ENCODE results near the gene FAM222A. TPM values are rescaled to one million over a fixed set of nuclear protein-coding genes. Genes with fewer than 3 reads are reported as not detected.

FAM222A gene
- total RNA-seq, 2 donors from 2014 or later, result 0.68 to 2.9 TPM

DNA sequence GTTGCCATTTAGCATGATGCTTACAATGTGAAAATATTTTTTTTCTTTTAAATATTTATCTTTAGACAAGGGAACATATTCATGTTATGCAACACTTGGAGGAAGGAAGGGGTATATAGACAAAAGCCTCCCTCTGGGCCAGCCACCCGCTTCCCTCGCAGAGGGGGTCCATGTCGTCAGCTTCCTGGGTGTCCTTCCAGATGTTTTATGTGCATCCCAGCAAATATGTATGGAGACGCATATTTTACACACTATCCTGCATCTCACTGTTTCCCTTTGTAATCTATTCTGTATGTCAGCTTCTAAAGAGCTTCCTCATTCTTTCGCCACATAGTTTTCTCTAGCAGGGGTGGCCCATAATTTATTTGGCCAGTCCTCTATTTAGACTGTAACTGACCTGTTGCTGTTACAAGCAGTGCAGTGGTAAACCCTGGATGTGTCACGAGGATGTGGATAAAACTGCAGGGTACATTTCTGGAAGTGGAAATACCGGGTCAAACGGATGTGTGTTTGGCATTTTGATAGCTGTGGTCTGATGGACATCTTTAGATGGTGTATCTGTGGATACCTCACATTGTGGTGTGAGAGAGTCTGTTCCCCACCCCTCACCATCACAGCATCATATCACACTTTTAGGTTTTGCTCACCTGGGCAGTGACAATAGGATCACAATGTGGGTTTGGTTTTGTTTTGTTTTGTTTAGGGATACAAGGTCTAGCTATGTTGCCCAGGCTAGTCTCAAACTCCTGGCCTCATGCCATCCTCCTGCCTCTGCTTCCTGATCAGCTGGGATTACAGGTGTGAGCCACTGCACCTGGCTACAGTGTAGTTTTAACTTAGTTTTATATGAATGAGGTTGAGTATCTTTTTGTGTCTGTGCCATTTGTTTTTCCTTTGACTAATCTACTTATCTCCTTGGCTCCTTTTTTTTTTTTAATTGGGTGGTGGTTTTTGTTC is 31.6 kb downstream of the FAM222A start:
- ATAC-seq (ENCODE audit: insufficient number of reproducible peaks, low FRiP score, low read depth) (no peak), DNase-seq (ENCODE audit: low spot score) (no peak)
- no peaks in the 10 kb centered on the region for H3K27me3 ChIP-seq (replicated peaks; ENCODE audit: insufficient read depth)
- no peaks in the 10 kb centered on the region for H3K9me3 ChIP-seq
- H3K4me1 ChIP-seq (ENCODE audit: control insufficient read depth in 1 of 2, low read depth in 2 of 2), result no peaks in the 10 kb centered on the region
- H3K4me3 ChIP-seq, result no peak overlapping the region
- H3K27ac ChIP-seq, result no peak overlapping the region
- TF ChIP-seq, protein P1, sequence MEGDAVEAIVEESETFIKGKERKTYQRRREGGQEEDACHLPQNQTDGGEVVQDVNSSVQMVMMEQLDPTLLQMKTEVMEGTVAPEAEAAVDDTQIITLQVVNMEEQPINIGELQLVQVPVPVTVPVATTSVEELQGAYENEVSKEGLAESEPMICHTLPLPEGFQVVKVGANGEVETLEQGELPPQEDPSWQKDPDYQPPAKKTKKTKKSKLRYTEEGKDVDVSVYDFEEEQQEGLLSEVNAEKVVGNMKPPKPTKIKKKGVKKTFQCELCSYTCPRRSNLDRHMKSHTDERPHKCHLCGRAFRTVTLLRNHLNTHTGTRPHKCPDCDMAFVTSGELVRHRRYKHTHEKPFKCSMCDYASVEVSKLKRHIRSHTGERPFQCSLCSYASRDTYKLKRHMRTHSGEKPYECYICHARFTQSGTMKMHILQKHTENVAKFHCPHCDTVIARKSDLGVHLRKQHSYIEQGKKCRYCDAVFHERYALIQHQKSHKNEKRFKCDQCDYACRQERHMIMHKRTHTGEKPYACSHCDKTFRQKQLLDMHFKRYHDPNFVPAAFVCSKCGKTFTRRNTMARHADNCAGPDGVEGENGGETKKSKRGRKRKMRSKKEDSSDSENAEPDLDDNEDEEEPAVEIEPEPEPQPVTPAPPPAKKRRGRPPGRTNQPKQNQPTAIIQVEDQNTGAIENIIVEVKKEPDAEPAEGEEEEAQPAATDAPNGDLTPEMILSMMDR (IDR thresholded peaks at IDR 0.05), result no peak
- no peaks in the 10 kb centered on the region for H3K36me3 ChIP-seq

GRCh38 chr12:109752117-109753053 is 38.8 kb downstream of the FAM222A start:
- H3K27me3 ChIP-seq (replicated peaks; ENCODE audit: insufficient read depth), result no peaks in the 10 kb centered on the region
- no peak overlapping the region for H3K4me3 ChIP-seq
- H3K36me3 ChIP-seq, result no peaks in the 10 kb centered on the region
- H3K9me3 ChIP-seq, result peaks cover 16% of the 10 kb centered on the region
- TF ChIP-seq, protein P1 (IDR thresholded peaks at IDR 0.05), result no peak
- H3K4me1 ChIP-seq (ENCODE audit: control insufficient read depth in 1 of 2, low read depth in 2 of 2), result no peaks in the 10 kb centered on the region
- DNase-seq (ENCODE audit: low spot score) (no peak), ATAC-seq (ENCODE audit: insufficient number of reproducible peaks, low FRiP score, low read depth) (no peak)
- H3K27ac ChIP-seq, result no peak overlapping the region

- H3K36me3 ChIP-seq, result no peaks in the 10 kb centered on the region
- H3K4me1 ChIP-seq (ENCODE audit: control insufficient read depth in 1 of 2, low read depth in 2 of 2), result no peaks in the 10 kb centered on the region
- H3K9me3 ChIP-seq, result peaks cover 16% of the 10 kb centered on the region
- ATAC-seq (ENCODE audit: insufficient number of reproducible peaks, low FRiP score, low read depth) (no peak), DNase-seq (ENCODE audit: low spot score) (no peak)
- TF ChIP-seq, protein P1 (IDR thresholded peaks at IDR 0.05), result no peak
- no peak overlapping the region for H3K4me3 ChIP-seq
- no peak overlapping the region for H3K27ac ChIP-seq
- no peaks in the 10 kb centered on the region for H3K27me3 ChIP-seq (replicated peaks; ENCODE audit: insufficient read depth)
Measured at GRCh38 chr12:109753054-109753401, 39.4 kb downstream of the FAM222A start.

- Histone ChIP-seq H3K27ac (no peak overlapping the region), H3K4me3 (no peak overlapping the region), H3K36me3 (no peaks in the 10 kb centered on the region), H3K4me1 (ENCODE audit: control insufficient read depth in 1 of 2, low read depth in 2 of 2) (no peaks in the 10 kb centered on the region), H3K9me3 (peaks cover 16% of the 10 kb centered on the region), H3K27me3 (replicated peaks; ENCODE audit: insufficient read depth) (no peaks in the 10 kb centered on the region)
- TF ChIP-seq, protein P1 (IDR thresholded peaks at IDR 0.05), result no peak
- ATAC-seq (ENCODE audit: insufficient number of reproducible peaks, low FRiP score, low read depth), result no peak
- DNase-seq (ENCODE audit: low spot score), result no peak
Measured at GRCh38 chr12:109753959-109754358, 40.3 kb downstream of the FAM222A start.

DNA sequence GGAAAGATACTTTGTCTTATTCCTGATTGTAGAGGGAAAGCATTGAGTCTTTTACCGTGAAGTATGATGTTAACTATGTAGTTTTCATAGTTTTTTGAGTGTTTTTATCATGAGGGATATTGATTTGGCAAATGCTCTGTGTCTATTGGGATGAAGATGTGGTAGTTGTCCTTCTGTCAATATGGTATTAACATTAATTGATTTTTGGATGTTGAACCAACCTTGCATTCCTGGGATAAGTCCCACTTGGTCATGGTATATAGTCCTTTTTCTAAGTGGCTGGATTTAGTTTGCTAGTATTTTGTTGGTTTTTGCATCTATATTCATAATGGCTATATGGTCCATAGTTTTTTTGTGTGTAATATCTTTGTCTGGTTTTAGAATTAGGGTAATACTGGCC is 42.8 kb downstream of the FAM222A start:
- no peak for DNase-seq (ENCODE audit: low spot score)
- TF ChIP-seq, protein P1 (IDR thresholded peaks at IDR 0.05), result no peak

More for the DNA sequence above, 42.8 kb downstream of the FAM222A start:
- H3K27me3 ChIP-seq (replicated peaks; ENCODE audit: insufficient read depth), result no peaks in the 10 kb centered on the region
- no peaks in the 10 kb centered on the region for H3K36me3 ChIP-seq
- H3K27ac ChIP-seq, result no peak overlapping the region
- no peak overlapping the region for H3K4me3 ChIP-seq
- H3K4me1 ChIP-seq (ENCODE audit: control insufficient read depth in 1 of 2, low read depth in 2 of 2), result no peaks in the 10 kb centered on the region
- no peak for ATAC-seq (ENCODE audit: insufficient number of reproducible peaks, low FRiP score, low read depth)
- H3K9me3 ChIP-seq, result peaks cover 16% of the 10 kb centered on the region

All from thoracic aorta (tissue), 2 donors.